ENCODE data around the gene AKAIN1.

GRCh38 chr18:5175378-5175777, 21.7 kb downstream of the AKAIN1 start:
- TF ChIP-seq, protein P1, sequence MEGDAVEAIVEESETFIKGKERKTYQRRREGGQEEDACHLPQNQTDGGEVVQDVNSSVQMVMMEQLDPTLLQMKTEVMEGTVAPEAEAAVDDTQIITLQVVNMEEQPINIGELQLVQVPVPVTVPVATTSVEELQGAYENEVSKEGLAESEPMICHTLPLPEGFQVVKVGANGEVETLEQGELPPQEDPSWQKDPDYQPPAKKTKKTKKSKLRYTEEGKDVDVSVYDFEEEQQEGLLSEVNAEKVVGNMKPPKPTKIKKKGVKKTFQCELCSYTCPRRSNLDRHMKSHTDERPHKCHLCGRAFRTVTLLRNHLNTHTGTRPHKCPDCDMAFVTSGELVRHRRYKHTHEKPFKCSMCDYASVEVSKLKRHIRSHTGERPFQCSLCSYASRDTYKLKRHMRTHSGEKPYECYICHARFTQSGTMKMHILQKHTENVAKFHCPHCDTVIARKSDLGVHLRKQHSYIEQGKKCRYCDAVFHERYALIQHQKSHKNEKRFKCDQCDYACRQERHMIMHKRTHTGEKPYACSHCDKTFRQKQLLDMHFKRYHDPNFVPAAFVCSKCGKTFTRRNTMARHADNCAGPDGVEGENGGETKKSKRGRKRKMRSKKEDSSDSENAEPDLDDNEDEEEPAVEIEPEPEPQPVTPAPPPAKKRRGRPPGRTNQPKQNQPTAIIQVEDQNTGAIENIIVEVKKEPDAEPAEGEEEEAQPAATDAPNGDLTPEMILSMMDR (IDR thresholded peaks at IDR 0.05), result no peak
- no peak for TF ChIP-seq POLR2A (IDR thresholded peaks at IDR 0.05)

Data from testis (tissue), 2 donors.